ENCODE data around the gene TGFB2. TPM values are rescaled to one million over a fixed set of nuclear protein-coding genes. Genes with fewer than 3 reads are reported as not detected.
"Not testable (repeated sequence)": the region's sequence is repeated elsewhere in the genome, so short reads cannot be mapped to it uniquely, and the experiment has no call there.

TGFB2 gene
- polyA plus RNA-seq (ENCODE audit: insufficient read length in 4 of 4) = 10 to 100 TPM; 10.0 to 32.2 (median 18.9) TPM

- no peak for DNase-seq (ENCODE audit: low read depth in 4 of 4, low spot score in 3 of 4)
Measured at GRCh38 chr1:218344814-218345672, at the start of gene TGFB2. Gene TGFB2 (plus strand): TSS chr1:218345336. CDS start chr1:218346702, 1,366 bp downstream.

GRCh38 chr1:218296162-218296561, 49.0 kb upstream of the TGFB2 start:
- no peak for DNase-seq (ENCODE audit: low read depth in 4 of 4, low spot score in 3 of 4)

DNA sequence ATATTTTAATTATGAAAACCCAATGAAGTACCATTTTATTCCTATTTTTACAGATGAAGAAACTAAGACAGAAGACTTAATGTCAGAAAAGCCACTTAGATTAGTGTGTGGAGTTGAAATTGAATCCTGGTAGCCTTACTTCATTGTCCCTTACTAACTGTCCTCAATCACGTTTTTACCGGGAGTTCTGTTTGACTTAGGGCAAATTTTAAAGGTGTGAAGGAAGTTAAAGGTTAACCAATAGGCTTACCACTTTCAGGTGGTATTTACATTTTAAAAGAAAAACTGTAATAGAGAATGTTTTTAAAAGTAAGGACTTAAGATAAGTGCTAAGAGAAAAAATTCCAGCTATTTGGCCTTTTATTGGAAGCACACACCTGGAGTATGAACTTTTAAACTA, 47.7 kb upstream of the TGFB2 start:
- no peak for DNase-seq (ENCODE audit: low read depth in 4 of 4, low spot score in 3 of 4)

GRCh38 chr1:218297867-218298266, 47.3 kb upstream of the TGFB2 start:
- no peak for DNase-seq (ENCODE audit: low read depth in 4 of 4, low spot score in 3 of 4)

GRCh38 chr1:218298398-218298797, 46.7 kb upstream of the TGFB2 start:
- DNase-seq (ENCODE audit: low read depth in 4 of 4, low spot score in 3 of 4) = no peak

GRCh38 chr1:218299416-218299815, 45.7 kb upstream of the TGFB2 start:
- no peak for DNase-seq (ENCODE audit: low read depth in 4 of 4, low spot score in 3 of 4)

- DNase-seq (ENCODE audit: low read depth in 4 of 4, low spot score in 3 of 4) = no peak
Measured at GRCh38 chr1:218301217-218301616, 43.9 kb upstream of the TGFB2 start.

- no peak for DNase-seq (ENCODE audit: low read depth in 4 of 4, low spot score in 3 of 4)
Measured at GRCh38 chr1:218302155-218302554, 43.0 kb upstream of the TGFB2 start.

DNA sequence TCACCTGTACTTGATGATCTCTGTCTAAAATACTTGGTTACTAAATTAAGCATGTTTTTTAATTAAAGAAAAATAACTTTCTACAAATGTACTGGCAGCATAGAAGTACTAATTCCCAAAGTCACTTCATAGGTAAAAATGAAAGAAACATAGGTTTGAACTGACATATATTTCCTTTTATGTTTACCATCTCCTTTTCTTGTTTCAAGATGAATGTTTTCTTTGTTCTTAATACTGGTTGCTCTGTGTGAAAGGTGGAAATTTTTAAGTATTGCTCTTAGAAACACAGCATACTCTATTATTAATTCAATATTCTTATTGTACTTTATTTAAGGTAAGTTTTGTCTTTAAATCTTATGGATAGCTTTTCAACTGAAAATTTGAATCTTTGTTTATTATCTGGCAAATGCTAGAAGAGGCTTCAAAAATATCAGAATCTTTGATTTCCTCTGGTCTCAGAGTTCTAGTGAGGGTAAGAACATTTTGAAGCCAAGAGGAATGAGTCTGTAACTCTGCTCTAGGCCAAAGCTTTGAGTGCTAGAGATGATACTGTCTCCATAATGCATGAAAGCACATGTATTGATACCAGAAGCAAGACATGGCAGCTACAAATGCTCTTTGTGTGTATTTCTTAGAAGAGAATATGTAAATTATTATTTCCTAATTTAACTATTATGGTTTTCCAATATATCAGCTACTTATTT, 41.8 kb upstream of the TGFB2 start:
- DNase-seq (ENCODE audit: low read depth in 4 of 4, low spot score in 3 of 4) = no peak

DNA sequence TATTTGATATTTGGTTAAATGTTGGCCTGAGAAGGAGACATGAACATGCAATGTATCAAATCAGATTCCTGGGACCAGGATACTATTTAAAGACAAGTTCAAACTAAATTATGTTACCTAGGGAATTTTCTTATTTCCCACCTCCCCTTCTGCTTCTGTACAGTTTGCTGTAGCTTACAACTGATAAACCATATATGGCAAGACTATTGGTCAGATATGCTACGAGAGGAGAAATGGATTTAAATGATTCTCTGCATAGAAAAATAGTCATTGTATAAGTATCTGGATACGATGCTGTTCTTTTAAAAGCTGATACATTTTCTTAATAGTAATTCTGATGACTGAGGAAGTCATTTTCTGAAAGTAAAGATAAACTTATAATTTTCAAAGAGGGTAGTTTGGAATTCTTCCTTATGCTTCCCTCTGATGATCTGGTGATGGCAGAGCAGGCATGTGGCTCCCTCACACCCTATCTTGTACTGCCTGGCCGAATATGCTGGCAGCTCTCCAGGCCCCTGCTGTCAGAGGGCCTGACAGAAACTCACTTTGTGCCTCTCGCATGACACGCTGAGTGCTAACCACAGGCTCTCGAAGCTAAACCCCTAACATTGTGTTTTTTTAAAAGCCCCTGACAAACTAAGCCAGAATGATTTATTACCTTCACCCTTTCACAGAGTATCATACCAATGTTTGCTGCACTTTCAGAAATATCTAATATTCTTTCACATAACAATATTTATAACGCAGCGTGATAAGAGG, 40.7 kb upstream of the TGFB2 start:
- no peak for DNase-seq (ENCODE audit: low read depth in 4 of 4, low spot score in 3 of 4)

GRCh38 chr1:218305472-218306064, 39.6 kb upstream of the TGFB2 start:
- no peak for DNase-seq (ENCODE audit: low read depth in 4 of 4, low spot score in 3 of 4)

DNA sequence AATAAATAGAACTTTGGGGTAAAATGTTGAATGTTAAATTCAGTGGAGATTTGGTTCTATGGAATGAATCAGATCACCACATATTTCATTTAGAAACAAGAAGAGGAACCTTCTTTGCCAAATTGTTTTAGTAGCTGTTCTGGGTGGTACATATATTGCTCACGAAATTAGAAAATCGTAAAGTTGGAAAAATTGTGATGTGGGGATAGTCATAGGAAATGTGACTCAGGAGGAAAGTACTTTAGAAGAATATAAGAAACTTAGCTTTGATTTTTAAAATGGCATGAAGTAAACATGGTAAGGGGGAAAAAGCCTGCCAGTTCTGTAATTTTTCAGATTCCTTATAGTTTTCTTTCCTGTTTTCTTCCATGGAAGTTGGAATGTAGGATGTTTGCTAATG, 32.6 kb upstream of the TGFB2 start:
- no peak for DNase-seq (ENCODE audit: low read depth in 4 of 4, low spot score in 3 of 4)

DNA sequence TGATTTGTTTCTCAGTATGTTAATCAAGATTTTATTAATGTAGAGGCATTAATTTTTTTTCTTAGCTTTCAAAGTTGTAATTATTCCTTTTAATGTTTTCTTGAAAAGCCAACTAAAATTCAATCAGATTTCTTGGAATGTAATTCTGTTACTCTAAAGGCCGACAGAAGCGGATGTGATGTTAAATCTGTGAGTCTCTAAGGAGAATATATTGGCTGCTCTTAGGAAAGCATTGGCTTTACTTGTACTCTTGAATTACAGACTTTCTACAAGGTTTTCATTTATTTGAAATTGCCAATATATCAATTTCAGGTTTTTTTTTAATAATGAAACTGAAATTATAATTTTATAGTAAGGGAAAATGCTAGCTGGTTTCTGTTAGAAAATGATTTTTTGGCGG, 30.8 kb upstream of the TGFB2 start:
- DNase-seq (ENCODE audit: low read depth in 4 of 4, low spot score in 3 of 4) = no peak

DNA sequence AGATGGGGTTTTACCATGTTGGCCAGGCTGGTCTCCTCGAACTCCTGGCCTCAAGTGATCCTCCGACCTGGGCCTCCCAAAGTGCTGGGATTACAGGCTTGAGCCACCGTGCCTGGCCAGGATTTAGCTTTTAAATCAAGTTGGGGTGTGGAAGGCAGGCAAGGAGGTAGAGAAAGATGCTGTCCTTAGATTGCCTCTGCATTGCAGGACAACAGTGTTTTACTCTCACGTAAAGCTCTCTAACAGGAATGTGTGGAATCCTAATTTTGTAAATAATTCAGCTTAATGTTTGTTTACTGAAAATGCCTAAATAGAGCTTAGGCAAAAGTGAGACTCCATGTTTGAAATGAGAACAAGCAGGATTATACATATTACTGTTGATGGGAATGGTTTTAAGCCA, 29.5 kb upstream of the TGFB2 start:
- DNase-seq (ENCODE audit: low read depth in 4 of 4, low spot score in 3 of 4) = no peak

GRCh38 chr1:218317061-218317460, 28.1 kb upstream of the TGFB2 start:
- DNase-seq (ENCODE audit: low read depth in 4 of 4, low spot score in 3 of 4) = no peak

DNA sequence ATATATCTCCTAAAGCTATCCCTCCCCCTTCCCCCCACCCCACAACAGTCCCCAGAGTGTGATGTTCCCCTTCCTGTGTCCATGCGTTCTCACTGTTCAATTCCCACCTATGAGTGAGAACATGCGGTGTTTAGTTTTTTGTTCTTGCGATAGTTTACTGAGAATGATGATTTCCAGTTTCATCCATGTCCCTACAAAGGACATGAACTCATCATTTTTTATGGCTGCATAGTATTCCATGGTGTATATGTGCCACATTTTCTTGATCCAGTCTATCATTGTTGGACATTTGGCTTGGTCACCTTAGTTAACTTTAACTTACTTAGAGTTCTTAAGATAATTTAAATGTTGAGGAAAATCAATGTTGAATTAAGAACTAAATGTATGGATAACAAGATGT, 25.0 kb upstream of the TGFB2 start:
- DNase-seq (ENCODE audit: low read depth in 4 of 4, low spot score in 3 of 4) = not testable (repeated sequence)

- no peak for DNase-seq (ENCODE audit: low read depth in 4 of 4, low spot score in 3 of 4)
Measured at GRCh38 chr1:218322762-218323161, 22.4 kb upstream of the TGFB2 start.

- no peak for DNase-seq (ENCODE audit: low read depth in 4 of 4, low spot score in 3 of 4)
Measured at GRCh38 chr1:218323568-218324225, 21.4 kb upstream of the TGFB2 start.

- DNase-seq (ENCODE audit: low read depth in 4 of 4, low spot score in 3 of 4) = no peak
Measured at GRCh38 chr1:218324226-218324580, 20.9 kb upstream of the TGFB2 start.

GRCh38 chr1:218328769-218329168, 16.4 kb upstream of the TGFB2 start:
- DNase-seq (ENCODE audit: low read depth in 4 of 4, low spot score in 3 of 4) = no peak
